ENCODE results near the gene FXYD4.

The FXYD4 gene

DNA sequence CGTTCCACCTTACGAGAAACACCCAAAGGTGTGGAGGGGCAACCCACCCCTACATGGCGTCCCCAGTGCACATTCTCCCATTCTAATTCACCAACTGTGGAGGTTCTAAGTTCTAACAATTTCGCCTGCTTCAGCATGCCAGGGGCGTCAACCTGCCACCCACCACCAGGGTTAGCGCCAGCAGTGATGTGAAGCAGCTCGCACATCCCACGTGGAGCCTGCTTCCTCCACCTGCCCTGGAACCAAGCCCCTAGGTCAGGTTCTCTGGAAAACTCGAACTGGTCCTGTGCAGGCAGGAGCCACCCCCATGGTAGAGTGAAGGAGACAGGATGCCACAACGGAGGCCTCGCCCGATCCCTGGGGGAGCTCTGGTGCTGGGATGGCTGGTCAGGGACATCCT is 33.3 kb upstream of the FXYD4 start:
- no peak for DNase-seq (ENCODE audit: insufficient read length, low spot score)
- TF ChIP-seq POLR2A (IDR thresholded peaks at IDR 0.05; ENCODE audit: low read depth, low read length) = no peak
- no peak for FAIRE-seq

DNA sequence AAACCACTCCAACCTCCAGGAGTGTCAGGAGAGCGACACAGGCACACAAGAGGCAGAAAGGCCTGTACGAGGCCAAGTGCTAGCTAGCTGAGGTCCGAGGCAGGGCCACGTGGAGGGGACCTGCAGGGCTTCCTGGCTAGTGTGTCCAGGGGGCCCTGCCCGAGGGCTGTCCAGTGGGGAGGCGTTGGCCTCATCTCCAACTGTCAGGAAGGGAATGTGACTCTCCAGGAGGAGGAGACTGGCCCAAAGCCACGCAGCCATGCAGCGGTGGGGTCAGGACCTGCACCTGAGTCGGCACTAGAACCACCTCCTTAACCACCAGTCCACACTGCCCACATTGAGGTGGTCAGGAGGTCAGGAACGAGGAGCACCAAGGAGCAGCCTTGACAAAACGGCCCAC is 32.3 kb upstream of the FXYD4 start:
- FAIRE-seq (no peak), DNase-seq (ENCODE audit: insufficient read length, low spot score) (no peak)
- no peak for TF ChIP-seq POLR2A (IDR thresholded peaks at IDR 0.05; ENCODE audit: low read depth, low read length)

DNA sequence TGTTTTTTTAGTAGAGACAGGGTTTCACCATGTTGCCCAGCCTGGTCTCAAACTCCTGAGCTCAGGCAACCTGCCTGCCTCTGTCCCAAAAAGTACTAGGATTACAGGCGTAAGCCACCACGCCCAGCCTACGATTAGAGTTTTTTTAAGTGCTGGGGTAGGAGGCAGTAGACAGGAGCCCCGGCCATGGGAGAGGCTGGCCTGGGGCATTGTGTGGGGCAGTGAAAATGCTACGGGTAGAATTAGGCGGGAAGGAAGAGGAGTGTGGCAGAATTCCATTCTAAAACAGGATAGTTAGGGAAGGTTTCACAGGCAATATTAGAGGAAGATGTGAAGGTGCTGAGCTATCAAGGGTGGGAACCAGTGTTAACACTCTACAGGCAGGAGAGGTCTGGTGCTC is 31.3 kb upstream of the FXYD4 start:
- DNase-seq (ENCODE audit: insufficient read length, low spot score) (no peak), FAIRE-seq (no peak)
- TF ChIP-seq POLR2A (IDR thresholded peaks at IDR 0.05; ENCODE audit: low read depth, low read length) = no peak

DNA sequence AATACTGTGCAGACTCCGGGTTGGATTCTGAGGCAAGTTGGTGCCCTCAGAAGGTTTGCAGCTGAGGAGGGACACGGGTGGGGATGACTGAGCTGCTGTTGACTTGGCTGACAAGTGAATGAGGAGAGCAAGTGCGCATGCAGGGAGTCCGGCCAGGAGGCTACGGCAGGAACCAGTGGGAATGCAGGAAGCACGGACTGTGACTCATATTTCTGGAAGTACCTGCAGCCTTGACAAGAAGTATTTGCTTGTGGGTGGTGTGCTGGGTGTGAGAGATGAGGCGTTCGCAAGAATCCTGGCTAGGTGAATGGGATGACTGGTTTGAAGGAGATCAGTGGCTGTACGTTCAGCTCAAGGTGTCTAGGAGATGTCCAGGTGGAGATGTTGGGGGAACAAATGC is 30.8 kb upstream of the FXYD4 start:
- FAIRE-seq (peak; percentile 75), DNase-seq (ENCODE audit: insufficient read length, low spot score) (peak; percentile 86)
- no peak for TF ChIP-seq POLR2A (IDR thresholded peaks at IDR 0.05; ENCODE audit: low read depth, low read length)

DNA sequence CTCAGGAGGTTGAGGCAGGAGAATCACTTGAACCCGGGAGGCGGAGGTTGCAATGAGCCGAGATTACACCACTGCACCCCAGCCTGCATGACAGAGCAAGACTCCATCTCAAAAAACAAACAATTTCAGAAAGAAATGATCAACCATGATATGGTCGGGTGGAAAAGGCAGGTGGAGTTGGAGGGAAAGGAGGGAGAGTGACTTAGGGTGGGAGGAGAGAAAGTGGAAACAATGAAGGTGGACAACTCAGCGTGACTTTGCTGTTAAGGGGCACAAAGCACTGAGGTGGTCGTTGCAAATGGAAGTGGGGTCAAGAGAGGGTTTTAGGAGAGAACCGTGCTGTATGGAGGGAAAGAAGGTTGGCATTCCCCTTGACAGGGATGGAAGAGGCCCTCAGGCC is 30.0 kb upstream of the FXYD4 start:
- DNase-seq (ENCODE audit: insufficient read length, low spot score) (no peak), FAIRE-seq (no peak)
- TF ChIP-seq POLR2A (IDR thresholded peaks at IDR 0.05; ENCODE audit: low read depth, low read length) = no peak

- FAIRE-seq (no peak), DNase-seq (ENCODE audit: insufficient read length, low spot score) (no peak)
- TF ChIP-seq POLR2A (IDR thresholded peaks at IDR 0.05; ENCODE audit: low read depth, low read length) = no peak
Observed at GRCh38 chr10:43342279-43343125, 28.9 kb upstream of the FXYD4 start.

GRCh38 chr10:43343126-43343525 is 28.3 kb upstream of the FXYD4 start:
- no peak for FAIRE-seq
- DNase-seq (ENCODE audit: insufficient read length, low spot score) = no peak
- TF ChIP-seq POLR2A (IDR thresholded peaks at IDR 0.05; ENCODE audit: low read depth, low read length) = no peak

GRCh38 chr10:43344051-43344450 is 27.4 kb upstream of the FXYD4 start:
- DNase-seq (ENCODE audit: insufficient read length, low spot score) (peak; percentile 53), FAIRE-seq (no peak)
- TF ChIP-seq POLR2A (IDR thresholded peaks at IDR 0.05; ENCODE audit: low read depth, low read length) = no peak

- no peak for DNase-seq (ENCODE audit: insufficient read length, low spot score)
- FAIRE-seq = no peak
- TF ChIP-seq POLR2A (IDR thresholded peaks at IDR 0.05; ENCODE audit: low read depth, low read length) = no peak
Observed at GRCh38 chr10:43347997-43348396, 23.4 kb upstream of the FXYD4 start.

DNA sequence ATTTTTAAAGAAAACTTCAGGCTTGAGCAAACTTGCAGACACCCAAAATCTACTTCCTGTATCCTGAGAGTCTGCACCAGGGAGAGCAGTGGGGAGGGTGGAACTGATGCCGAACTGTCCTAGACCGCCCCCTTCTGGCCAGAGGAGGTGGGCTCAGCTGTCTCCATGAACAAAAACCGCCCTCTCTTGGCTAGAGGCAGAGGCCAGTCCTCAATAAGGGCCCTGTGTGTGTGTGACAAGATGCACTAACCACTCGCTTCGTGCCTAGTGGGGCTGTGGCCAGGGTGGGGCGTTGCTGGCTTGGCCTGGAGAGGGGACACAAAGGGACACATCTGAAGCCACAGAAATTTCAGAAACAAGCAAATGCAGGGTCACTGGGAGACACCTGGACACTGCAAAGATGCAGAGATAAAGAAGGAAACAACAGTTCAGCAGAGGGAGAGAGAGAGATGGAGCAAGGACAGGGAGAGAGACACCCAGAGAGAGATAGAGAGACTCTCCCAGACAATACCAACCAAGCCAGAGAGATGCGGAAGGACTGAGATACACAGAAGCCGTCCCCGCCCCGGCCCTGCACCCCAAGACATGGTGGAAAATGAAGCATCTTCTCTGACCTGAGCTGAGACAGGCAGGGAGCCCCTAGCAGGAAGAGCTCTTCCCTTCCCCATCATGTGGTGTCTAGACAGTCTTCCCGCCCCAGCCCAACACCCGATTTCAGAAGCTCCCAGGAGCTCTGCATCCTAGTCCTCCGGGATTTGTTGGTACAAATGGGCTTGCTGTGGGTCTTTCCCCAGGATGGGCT is 22.7 kb upstream of the FXYD4 start:
- DNase-seq (ENCODE audit: insufficient read length, low spot score) (peak; percentile 94), FAIRE-seq (peak; percentile 81)
- TF ChIP-seq POLR2A (IDR thresholded peaks at IDR 0.05; ENCODE audit: low read depth, low read length) = no peak

- FAIRE-seq (no peak), DNase-seq (ENCODE audit: insufficient read length, low spot score) (no peak)
- no peak for TF ChIP-seq POLR2A (IDR thresholded peaks at IDR 0.05; ENCODE audit: low read depth, low read length)
Observed at GRCh38 chr10:43350156-43350555, 21.3 kb upstream of the FXYD4 start.

DNA sequence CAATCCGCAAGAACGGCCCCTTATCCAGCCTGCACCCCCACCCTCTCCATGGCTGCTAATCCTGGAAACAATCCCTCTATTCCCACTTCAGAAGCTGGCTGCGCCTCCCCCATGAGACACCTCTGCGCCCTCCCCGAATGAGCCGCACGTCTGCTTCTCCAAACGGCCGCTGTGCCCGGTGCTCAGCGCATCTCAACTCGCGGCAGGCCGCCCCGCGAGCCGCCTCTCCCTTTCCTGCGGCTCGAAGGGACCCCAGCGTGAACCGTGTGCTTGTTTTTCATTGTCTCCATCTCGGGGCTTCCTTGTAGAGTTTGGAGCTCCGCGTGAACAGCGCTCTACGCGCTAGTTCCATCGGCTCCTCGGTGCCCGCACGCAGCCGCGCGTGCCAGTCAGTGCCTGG is 20.8 kb upstream of the FXYD4 start:
- FAIRE-seq (no peak), DNase-seq (ENCODE audit: insufficient read length, low spot score) (no peak)
- no peak for TF ChIP-seq POLR2A (IDR thresholded peaks at IDR 0.05; ENCODE audit: low read depth, low read length)

DNA sequence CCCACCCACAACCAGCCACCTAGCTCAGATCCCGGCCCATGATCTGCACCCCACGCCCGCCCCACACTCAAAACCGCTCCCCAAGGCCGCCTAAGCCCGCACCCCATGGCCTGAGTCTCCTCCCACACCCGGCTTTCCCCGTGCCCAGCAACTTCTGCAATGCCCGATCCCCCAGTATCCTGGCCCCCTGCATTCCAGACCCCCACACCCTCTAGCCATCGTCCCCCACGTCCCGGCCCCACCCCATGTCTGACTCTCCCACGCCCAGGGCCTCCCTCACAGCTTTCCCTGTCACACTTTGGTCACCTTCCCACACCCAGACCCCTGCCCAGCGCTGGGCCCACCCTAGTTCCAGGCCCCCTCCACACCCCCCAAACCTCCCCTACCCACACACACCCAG is 20.1 kb upstream of the FXYD4 start:
- no peak for TF ChIP-seq POLR2A (IDR thresholded peaks at IDR 0.05; ENCODE audit: low read depth, low read length)
- DNase-seq (ENCODE audit: insufficient read length, low spot score) (no peak), FAIRE-seq (no peak)

GRCh38 chr10:43352951-43353350 is 18.5 kb upstream of the FXYD4 start:
- FAIRE-seq (no peak), DNase-seq (ENCODE audit: insufficient read length, low spot score) (no peak)
- TF ChIP-seq POLR2A (IDR thresholded peaks at IDR 0.05; ENCODE audit: low read depth, low read length) = no peak
